ENCODE results near the gene STPG4. TPM values are rescaled to one million over a fixed set of nuclear protein-coding genes. Genes with fewer than 3 reads are reported as not detected.

STPG4 gene
- polyA plus RNA-seq, 1 of the 3 experiments (the other 2 are of a cell fraction), result 0.20 TPM

DNA sequence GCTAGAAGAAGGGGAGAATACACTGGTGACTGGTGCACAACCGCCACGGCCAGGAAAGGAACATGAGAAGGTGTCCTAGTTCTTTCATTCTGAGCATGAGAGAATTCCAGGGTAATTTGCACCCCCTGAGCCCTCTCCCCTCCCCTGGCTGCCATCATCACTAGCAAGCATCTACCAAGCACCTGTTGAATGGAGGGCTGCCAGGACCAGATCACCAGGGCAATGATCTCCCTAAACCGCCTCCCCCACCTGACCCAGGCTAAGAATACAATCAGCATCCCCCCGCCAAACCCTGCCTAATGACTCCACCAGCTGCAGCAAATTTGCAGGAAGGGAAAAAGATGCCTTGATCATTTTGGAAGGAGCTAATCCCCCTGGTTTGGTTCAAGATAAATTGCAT, 100.2 kb downstream of the STPG4 start:
- Histone ChIP-seq H4K20me1 (ENCODE audit: insufficient read depth) (no peaks in the 10 kb centered on the region), H3K4me1 (ENCODE audit: control insufficient read depth in 1 of 2, insufficient read depth in 2 of 2, low read depth in 1 of 2, low read length in 1 of 2) (peaks cover 30 to 70% of the 10 kb centered on the region in 2 experiments), H3K9me3 (no peaks in the 10 kb centered on the region), H3K27ac (ENCODE audit: low read depth in 2 of 2, low read length in 1 of 2) (peak overlapping the region; percentile 99 to 100; a peak in 3 of 4 replicates), H3K9me2 (no peaks in the 10 kb centered on the region), H3F3A (replicated peaks; ENCODE audit: insufficient read depth) (peaks cover 23% of the 10 kb centered on the region), H3K36me3 (replicated peaks in 1 of 2; ENCODE audit: control insufficient read depth in 1 of 2, insufficient read depth in 2 of 2, low read length in 1 of 2) (peaks cover 12 to 19% of the 10 kb centered on the region in 2 experiments), H3K4me2 (no peak overlapping the region), H2AFZ (ENCODE audit: low read depth) (no peak overlapping the region), H3K27me3 (ENCODE audit: insufficient read depth) (no peaks in the 10 kb centered on the region), H3K79me2 (ENCODE audit: insufficient read depth) (peaks cover 5% of the 10 kb centered on the region; the same call in 1 of the 2 replicates), H3K4me3 (ENCODE audit: low read depth in 2 of 2, low read length in 1 of 2) (no peak overlapping the region), H3K9ac (no peak overlapping the region)
- WGBS (ENCODE audit: low lambda C conversion rate), result 95% methylated on average over 4 of the region's 4 CpGs
- no peak for DNase-seq
- TF ChIP-seq MXI1 (IDR thresholded peaks at IDR 0.05; ENCODE audit: low read depth, low read length), result no peak
- ChIA-PET CTCF (interaction anchor here (1.3 to 6.1 kb wide), 7 partner anchors 9 to 268 kb away, joined by 5 to 33 read pairs (median 10); no protein-coding TSS in a partner anchor), POLR2A (interaction anchor here (1.4 to 4.3 kb wide), 3 partner anchors 13 to 33 kb away, joined by 3 to 63 read pairs (median 49); no protein-coding TSS in a partner anchor)

DNA sequence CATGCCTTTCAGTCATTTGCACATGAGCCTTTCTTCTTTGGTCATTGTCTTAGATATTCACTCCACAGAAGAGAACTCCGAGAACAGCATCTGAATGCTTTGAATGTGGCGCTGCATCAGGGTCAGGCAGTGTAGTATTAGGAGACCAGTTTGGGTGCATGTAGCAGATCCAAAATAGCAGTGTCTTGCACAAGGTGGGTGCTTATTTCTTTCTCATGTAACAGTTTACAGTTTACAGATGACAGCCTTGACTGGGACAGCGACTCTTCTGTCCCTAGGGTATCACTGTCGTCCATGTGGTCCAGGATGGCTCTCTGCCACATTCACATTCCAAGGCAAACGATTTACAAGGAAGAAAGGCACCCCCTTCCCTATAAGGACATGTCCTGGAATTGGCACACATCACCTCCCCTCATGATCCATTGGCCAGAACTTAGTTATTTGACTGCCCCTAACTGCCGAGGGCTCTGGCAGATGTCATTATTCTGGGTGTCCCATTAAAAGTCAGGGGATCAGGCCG, 101.0 kb downstream of the STPG4 start:
- H3K27ac ChIP-seq (ENCODE audit: low read depth in 2 of 2, low read length in 1 of 2), result peak overlapping the region in 1 of 2 experiments; percentile 8; a peak in 1 of 4 replicates
- H3K4me2 ChIP-seq, result no peak overlapping the region
- no peaks in the 10 kb centered on the region for H4K20me1 ChIP-seq (ENCODE audit: insufficient read depth)
- H3K9me3 ChIP-seq, result no peaks in the 10 kb centered on the region
- no peak overlapping the region for H3K9ac ChIP-seq
- TF ChIP-seq RCOR1 (IDR thresholded peaks at IDR 0.05; ENCODE audit: low read length) (no peak), EP300 (IDR thresholded peaks at IDR 0.05; ENCODE audit: borderline replicate concordance in 1 of 2, low read depth in 1 of 2, low read length in 1 of 2) (no peak), GABPA (IDR thresholded peaks at IDR 0.05; ENCODE audit: low read depth) (no peak), NRF1 (IDR thresholded peaks at IDR 0.05; ENCODE audit: low read depth, low read length) (no peak), FOSL2 (IDR thresholded peaks at IDR 0.05; ENCODE audit: borderline replicate concordance, low read depth) (no peak), TAF1 (IDR thresholded peaks at IDR 0.05; ENCODE audit: borderline replicate concordance, low read depth, low read length) (no peak), TEAD4 (IDR thresholded peaks at IDR 0.05; ENCODE audit: borderline replicate concordance, insufficient read depth) (no peak), EZH2phosphoT487 (IDR thresholded peaks at IDR 0.05; ENCODE audit: borderline replicate concordance, low read depth) (no peak)
- TF ChIP-seq, protein P1, sequence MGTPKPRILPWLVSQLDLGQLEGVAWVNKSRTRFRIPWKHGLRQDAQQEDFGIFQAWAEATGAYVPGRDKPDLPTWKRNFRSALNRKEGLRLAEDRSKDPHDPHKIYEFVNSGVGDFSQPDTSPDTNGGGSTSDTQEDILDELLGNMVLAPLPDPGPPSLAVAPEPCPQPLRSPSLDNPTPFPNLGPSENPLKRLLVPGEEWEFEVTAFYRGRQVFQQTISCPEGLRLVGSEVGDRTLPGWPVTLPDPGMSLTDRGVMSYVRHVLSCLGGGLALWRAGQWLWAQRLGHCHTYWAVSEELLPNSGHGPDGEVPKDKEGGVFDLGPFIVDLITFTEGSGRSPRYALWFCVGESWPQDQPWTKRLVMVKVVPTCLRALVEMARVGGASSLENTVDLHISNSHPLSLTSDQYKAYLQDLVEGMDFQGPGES (IDR thresholded peaks at IDR 0.05; ENCODE audit: low read depth, low read length), result no peak
- TF ChIP-seq, protein P2, sequence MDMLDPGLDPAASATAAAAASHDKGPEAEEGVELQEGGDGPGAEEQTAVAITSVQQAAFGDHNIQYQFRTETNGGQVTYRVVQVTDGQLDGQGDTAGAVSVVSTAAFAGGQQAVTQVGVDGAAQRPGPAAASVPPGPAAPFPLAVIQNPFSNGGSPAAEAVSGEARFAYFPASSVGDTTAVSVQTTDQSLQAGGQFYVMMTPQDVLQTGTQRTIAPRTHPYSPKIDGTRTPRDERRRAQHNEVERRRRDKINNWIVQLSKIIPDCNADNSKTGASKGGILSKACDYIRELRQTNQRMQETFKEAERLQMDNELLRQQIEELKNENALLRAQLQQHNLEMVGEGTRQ (IDR thresholded peaks at IDR 0.05; ENCODE audit: borderline replicate concordance, low read depth, low read length), result no peak
- TF ChIP-seq, protein P3, sequence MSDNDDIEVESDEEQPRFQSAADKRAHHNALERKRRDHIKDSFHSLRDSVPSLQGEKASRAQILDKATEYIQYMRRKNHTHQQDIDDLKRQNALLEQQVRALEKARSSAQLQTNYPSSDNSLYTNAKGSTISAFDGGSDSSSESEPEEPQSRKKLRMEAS (IDR thresholded peaks at IDR 0.05; ENCODE audit: low read depth), result no peak
- H3K79me2 ChIP-seq (ENCODE audit: insufficient read depth), result peaks cover 5% of the 10 kb centered on the region; the same call in 1 of the 2 replicates
- H3K9me2 ChIP-seq, result no peaks in the 10 kb centered on the region
- 86% methylated on average over 7 of the region's 7 CpGs for WGBS (ENCODE audit: low lambda C conversion rate)
- H3K4me3 ChIP-seq (ENCODE audit: low read depth in 2 of 2, low read length in 1 of 2), result no peak overlapping the region
- peaks cover 23% of the 10 kb centered on the region for H3F3A ChIP-seq (replicated peaks; ENCODE audit: insufficient read depth)
- H3K4me1 ChIP-seq (ENCODE audit: control insufficient read depth in 1 of 2, insufficient read depth in 2 of 2, low read depth in 1 of 2, low read length in 1 of 2), result peaks cover 30 to 71% of the 10 kb centered on the region in 2 experiments
- ChIA-PET CTCF (interaction anchor here (1.7 to 3.2 kb wide), 2 partner anchors 17 to 18 kb away, joined by 6 to 15 read pairs; no protein-coding TSS in a partner anchor), POLR2A (no interaction called here)
- no peak overlapping the region for H2AFZ ChIP-seq (ENCODE audit: low read depth)
- H3K36me3 ChIP-seq (replicated peaks in 1 of 2; ENCODE audit: control insufficient read depth in 1 of 2, insufficient read depth in 2 of 2, low read length in 1 of 2), result peaks cover 14 to 19% of the 10 kb centered on the region in 2 experiments
- no peak for DNase-seq
- no peaks in the 10 kb centered on the region for H3K27me3 ChIP-seq (ENCODE audit: insufficient read depth)

Data from SK-N-SH (cell line).